Activated CD4-positive, alpha-beta T cell treated with anti-CD3 and anti-CD28 coated beads for 4 hours (primary cell): ENCODE results near the gene MAP6.
"Not testable (repeated sequence)": the region's sequence is repeated elsewhere in the genome, so short reads cannot be mapped to it uniquely, and the experiment has no call there.

ENCODE experiments used
- DNase-seq, 2 donors: peaks; one replicate each; pipeline ENCODE4 v3.0.0-alpha.2; 2020

The MAP6 gene

DNA sequence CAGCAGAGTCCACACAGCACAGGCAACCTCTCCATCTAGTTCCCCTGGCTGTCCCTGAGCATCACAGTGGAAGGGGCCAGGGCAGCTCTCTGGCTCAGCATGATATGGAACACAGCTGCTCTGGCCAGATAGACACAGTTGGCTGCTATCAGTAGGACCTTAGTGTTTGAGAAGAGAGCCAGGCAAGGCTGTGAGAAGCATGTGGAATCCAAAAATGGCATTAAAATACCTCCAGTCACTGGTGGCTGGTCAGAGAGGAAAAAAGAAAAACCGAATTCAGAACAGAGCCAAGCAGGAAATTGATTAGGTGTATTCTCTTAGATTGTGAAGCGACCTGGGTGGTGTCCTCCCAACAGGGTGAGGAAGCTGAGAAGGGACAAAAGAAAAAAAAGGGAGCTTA lies 78.9 kb downstream of the MAP6 start:
- no peak for DNase-seq

DNA sequence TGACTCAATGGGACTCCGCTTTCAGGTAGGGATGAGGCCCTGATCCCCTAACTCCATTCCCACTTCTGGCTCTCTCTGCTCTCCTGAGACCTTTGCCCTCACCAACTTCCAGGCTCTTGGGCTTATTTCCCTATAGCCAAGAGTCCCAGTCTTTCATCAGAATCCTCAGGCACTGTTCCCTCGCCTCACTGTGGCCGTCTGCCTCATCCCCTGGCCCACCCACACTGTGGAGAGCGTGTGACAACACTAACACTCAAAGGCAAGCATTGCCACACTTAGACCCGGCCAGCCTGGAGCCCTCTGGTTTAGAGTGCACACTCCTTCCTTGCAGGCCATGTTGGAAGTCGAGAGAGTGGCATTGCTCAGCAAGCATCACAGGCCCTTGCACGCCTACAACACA lies 79.8 kb downstream of the MAP6 start:
- DNase-seq = no peak

DNA sequence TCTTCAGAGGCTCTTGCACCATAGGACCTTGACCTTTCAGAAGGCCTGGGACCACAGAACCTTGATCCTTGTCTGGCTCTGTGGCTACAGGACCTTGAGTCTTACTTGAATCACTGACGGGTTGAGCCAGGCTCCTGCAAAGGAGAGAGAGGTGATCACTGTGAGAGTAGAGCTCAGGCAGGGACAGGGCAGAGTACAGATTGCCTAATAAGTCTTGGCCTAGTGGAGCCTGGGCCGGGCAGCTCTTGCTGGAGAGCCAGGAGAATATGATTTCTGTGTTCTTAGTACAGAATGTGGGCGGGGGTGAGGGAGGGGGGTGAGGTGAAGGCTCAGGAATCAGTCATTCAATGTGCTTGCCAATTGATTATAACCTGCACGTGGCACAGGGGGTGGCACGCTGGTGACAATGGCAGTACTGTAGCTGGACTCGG lies 80.8 kb downstream of the MAP6 start:
- no peak for DNase-seq

DNA sequence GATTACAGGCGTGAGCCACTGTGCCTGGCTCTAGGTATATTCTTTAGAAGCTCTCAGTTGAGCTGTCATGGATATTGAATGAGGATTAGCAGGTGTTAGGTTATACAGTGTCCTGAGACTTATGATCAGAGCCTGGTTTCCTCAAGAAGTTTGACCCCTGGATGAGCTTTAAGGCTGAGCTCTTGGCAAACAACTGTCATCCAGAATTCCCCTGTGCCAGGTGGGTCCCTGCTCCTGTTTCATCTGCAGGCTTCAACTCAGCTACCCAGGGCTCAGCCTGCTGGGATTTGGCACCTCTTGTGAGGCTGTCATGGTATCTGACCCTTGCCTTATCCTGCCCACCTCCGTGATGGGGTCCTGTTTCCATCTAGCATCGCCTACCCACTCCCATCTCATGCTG lies 82.4 kb downstream of the MAP6 start:
- no peak for DNase-seq

DNA sequence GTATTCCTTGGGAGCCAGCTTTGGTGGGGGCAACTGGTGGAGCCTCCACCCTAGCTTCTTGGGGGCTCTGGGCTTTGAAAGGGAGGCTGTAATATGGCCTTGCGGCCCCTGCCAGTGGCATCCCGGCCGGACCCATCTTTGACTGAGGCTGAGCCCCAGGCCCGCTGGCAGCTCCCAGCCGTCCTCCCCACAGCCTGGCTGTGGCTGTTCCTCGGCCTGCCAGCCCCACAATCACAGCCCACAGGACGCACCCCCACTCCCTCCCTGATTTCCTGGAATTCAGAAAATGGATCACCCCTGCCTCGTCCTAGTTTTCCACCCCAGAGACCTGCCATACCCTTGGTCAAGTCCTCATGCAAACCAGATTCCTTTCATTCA lies 83.6 kb downstream of the MAP6 start:
- no peak for DNase-seq

DNA sequence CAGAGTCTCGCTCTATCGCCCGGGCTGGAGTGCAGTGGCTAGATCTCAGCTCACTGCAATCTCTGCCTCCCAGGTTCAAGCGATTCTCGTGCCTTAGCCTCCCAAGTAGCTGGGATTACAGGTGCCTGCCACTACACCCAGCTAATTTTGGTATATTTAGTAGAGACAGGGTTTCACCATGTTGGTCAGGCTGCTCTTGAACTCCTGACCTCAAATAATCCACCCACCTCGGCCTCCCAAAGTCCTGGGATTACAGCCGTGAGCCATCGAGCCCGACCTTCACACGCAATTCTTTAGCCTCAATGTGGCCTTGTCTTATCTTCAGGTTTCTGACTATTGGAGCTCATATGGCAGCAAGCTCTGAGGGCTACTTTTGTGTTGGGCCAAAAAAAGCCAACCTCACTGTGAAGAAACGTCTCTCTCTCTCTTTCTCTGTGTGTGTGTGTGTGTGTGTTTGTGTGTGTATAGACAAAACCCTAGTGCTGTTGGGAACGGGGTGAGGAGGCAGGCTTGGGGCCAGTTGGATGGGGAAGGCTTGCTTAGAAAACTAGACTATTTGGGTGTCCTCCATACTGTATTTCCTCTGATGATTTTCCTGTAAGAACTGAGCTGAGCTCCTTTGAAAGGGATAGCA lies 84.1 kb downstream of the MAP6 start:
- not testable (repeated sequence) for DNase-seq

DNA sequence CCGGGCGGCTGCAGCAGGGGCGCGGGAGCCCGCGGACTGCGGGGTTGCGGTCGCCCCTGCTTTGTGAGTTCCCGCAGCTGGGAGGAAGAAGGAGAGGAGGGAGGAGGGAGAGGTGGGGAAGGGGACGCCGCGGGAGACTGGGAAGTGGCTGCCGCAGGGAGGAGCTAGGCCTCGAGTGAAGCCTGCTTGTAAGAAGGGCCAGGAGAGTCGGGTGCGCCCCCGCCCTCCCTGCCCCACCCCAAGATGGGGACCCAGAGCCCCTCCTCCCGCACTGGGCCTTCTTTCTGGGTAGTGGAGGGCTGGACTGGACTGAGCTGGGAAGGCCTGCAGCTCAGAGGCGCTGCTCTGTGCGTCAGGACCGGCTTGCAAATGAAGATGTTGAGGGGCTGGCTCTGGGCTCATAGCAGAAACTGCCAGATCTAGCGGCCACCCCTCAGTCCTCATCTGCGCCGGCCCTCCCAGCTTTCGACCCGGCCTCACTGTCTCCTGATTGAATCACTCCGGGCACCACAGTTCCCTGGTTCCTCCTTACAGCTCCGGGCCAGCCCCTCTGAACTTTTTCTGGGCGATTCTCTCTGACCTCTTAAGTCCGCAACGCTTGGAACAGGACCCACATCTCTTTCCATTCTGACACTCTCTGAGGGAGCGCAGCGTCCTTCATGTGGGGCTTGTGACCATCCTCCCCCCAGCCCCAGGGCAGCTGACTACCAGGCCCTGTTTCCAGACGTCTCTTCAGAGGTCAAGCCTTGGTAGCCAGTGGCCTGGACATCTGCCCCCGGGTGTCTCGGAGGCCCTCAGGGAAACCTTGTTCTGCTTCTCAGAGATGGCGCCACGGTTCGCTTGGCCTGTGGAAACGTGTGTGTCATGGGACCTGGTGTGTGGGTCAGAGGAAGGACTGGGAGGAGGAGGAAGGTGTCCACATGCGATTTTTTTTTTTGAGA lies 84.8 kb downstream of the MAP6 start:
- DNase-seq = no peak

DNA sequence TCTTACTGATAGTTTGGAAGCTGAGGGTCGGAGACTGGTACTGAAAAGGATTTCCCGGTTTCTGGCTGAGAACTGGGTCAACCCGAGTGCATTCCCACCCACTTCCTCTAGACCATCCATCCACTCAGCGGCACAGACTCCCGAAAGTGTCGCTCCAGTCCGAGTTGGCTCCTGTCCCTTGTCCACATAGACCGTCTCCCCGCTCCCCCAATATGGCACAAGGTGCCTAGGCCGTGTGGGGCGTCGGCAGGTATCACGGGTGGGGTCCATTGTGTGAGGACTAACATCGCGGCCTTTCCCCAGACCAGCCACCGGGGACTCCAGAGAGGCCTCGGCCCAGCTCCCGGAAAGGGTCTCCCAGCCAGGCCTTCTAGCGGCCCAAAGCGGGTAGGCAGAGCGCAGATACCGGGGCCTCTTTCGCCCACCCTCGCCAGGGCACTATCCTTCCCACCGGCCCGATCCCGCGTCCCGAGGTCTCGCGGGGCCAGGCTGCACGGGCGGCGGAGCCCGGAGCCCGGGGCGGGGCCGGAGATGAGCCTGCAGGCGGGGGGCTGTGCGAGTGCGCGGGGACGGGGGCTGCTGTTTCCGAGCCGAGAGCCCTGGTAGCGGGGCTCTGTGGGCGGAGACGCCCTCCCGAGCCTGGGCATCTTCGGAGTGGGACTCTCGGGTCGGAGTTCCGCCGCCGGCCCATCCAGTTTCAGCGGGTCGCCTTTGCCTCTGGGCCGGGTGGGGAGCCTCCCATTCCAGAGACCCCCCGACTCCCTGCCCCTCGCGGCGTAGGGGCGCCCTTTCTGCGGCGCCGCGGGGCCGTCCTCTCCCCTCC lies 85.7 kb downstream of the MAP6 start:
- DNase-seq = peak; percentile 53 to 63

DNA sequence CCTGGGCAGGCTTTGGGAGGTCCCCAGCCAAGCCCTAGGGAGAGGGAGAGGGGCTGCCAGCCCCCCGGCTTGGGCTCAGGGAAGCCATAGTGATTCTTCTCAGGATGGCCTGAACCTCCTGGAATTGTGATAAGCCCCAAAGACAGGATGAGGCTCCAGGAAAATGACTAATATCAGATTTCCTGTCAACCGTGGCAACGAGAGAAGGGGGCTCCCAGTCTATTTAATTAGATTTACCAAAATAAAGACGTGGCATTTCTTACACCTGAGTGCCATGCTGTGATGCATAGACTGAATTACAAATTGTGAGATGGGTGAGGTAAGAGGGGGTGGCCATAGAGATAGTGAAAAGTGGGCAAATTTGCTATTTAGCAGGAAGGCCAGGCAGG lies 86.3 kb downstream of the MAP6 start:
- DNase-seq = no peak

DNA sequence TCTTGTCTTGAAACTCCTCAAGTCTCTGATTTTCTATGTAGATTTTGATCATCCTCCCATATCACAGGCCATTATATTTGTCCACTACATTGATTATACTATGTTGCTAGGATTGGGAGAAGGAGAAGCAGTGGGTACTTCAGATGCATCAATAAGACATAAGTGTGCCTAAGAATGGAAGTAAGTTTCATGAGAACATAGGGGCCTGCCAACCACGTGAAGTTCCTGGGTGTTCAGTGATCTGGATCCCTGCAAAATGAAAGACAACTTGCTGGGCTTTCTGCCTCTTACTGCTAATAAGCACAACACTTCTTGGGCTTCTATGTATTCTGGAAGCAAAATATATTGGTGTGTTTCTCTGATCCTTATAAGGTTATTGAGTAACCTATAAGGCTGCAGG lies 89.0 kb downstream of the MAP6 start:
- no peak for DNase-seq

DNA sequence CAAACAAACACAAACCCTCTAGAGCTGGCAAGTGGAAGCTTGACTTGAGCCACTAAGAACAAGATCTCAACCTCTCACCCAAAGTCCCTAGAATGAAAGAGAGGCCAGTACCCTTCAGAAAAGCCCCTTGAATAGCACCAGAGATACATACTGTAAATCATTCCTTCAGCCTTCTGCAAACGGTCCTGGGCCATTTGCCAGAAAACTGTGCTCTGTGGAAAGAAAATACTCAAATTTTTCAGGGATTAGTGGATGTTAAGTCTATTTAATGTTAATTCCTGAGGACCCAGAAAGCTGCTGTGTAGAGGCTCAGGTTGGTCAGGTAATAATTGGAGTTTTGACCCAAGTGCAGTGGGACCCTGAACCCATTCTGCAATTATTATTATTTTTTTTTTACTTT lies 89.9 kb downstream of the MAP6 start:
- no peak for DNase-seq

DNA sequence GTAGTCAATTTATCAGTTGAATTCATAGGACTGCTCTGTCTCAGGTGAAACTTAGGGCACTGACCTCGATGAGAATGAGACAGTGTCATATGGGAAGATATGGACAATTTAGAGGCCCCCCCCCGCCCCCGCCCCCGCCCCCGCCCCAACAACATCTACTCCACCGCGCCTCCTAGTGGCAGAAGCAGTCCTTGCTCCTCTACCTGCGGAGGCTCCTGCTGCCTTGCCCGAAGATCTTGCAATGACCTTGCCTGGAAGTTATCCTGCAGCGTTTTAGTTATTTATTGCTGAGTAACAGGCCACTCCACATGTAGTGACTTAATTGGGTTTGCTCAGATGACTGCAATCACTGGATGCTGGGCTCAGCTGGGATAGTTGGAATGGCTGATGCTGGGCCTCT lies 91.6 kb downstream of the MAP6 start:
- peak; percentile 63 to 68 for DNase-seq

DNA sequence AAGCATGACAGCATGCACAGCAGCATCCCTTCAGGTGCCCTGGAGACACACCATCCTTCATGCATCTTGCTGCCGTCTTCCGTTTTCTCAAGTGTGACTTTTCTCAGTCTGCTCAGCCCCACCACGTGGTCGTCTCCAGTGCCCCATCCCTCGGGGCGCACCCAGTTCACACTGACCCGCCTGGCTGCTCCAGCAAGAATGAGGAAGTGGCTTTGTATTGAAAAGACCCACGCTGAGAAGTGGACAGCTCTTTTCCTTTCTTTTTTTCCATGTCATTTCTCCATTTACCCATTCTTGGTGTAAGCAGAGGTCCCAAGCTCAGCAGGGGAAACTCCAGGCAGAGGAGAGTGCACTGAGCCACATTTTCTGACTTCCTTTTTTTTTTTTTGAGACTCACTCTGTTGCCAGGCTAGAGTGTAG lies 92.3 kb downstream of the MAP6 start:
- no peak for DNase-seq

DNA sequence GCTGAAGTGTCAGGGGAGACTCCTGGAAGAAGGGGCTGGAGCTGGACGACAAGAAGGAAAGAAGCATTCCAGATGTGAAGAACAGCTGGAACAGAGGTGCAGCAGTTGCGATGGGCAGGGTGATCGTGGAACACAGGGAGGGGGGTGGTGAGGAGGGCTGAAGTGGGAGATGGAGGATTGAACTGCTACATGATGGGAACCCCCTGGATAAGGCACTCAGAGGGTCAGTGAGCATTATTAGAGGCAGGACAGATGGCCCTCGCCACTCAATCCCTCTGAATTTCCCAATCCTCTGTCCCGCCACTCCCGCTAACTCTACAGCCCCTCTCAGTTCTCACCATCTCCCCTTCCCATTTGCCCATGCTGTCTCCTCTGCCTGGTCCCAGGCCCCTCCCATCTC lies 92.8 kb downstream of the MAP6 start:
- DNase-seq = no peak

DNA sequence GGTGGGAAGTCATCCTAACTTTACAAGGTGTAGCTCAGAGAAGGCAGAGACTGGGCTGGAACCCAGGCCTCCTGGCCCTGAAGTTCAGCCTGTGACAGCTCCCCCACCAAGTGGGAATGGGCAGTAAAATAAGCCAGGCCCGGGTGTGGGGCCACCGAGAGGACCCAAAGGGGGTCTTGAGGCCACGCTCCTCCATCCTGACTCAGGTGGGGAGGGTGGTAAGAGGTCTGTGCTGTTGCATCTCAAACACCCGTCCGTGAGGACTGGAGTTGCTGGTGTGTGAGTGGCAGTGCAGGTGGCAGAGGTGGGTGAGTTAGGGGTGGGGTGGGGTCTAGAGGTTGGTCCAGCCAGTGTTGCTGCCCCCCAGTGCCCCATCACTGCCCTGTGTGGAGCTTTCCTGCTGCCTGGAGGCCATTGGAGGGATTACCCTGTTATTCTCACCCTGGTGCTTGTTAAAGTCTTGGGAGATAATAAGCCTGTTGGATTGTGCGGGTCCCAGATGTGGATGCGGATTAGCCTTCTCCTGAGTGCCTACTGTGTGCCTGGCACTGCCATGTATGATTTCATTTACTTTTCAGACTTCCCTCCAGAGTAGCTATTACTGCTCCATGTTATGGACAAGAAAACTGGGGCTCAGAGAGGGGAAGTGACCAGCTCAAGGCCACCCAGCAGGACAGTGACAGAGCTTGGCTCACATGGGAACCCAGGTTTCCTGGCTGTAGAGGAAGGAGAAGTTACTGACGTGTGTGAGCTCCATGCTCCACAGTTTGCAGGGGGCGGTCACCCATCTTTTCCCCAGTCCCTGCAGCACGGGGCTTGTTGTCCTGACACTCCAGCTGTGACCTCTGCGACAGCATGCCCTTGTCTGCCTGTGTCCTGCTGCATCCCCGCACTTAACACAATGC lies 93.9 kb downstream of the MAP6 start:
- DNase-seq = no peak

DNA sequence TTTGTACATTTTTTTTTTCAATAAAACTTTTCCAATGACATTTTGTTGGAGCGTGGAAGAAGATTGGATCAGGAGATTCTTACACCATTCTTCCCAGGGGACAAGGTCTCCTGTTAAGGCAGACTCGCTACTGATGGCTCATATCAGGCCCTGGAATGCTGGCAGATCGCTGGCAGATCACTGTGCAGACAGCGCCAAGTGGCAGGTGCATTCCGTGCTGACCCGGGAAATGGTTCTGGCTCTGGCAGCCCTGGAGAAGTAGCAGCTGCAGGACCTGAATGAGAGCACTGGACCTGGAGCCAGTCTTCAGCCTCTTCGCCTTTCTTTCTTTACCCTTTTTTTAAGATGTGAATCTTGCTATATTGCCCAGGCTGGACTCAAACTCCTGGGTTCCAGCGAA lies 96.1 kb downstream of the MAP6 start:
- no peak for DNase-seq

DNA sequence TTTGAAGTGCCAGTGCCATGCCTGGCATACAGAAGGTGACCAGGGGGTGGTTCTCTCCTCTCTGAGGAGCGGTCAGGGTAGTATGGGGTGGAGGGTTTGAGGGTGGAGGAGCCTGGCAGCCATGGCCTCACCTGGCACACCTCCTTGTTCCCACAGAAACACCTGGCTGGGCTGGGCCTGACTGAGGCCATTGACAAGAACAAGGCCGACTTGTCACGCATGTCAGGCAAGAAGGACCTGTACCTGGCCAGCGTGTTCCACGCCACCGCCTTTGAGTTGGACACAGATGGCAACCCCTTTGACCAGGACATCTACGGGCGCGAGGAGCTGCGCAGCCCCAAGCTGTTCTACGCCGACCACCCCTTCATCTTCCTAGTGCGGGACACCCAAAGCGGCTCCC lies 97.2 kb downstream of the MAP6 start:
- no peak for DNase-seq

DNA sequence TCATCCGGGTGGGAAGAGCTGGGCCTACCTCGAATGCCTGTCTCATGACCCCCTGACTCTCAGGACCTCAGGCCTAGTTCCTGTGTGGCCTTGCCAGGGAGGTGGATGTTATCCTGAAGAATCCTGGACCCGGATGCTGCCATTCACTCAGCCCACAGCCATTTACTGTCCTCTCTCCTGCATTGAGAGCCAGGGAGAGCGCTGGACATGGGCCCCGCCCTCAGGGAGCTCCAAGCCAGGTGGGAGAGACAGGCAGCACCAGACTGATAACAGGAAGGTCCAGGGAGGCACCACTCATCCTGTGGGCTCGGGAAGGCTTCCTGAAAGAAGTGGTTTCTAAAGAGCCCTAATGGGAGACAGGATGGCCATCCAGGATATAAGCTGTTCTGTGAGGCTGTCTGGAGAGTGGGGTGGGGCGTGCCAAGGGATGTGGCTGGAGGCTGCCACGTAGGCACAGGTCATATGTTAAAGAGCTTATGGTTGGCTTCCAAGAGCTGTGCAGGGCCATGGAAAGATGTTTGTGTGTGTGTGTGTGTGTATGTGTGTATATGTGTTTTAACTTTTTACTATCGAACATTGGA lies 98.2 kb downstream of the MAP6 start:
- DNase-seq = no peak

DNA sequence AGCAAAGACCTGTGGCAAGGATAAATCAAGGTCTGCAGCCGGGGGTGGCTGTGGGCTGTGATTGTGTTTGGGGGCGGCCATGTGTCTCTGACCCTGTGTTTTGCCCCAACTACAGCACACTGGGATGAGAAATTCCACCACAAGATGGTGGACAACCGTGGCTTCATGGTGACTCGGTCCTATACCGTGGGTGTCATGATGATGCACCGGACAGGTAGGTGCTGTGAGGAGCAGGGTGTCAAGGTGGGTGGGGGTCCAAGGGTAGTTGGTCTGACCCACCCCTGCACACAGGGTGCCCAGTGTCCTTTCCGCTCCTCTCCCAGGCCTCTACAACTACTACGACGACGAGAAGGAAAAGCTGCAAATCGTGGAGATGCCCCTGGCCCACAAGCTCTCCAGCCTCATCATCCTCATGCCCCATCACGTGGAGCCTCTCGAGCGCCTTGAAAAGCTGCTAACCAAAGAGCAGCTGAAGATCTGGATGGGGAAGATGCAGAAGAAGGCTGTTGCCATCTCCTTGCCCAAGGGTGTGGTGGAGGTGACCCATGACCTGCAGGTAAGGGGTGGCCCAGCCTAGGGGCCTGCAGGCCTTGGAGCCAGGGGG lies 100.1 kb downstream of the MAP6 start:
- no peak for DNase-seq

DNA sequence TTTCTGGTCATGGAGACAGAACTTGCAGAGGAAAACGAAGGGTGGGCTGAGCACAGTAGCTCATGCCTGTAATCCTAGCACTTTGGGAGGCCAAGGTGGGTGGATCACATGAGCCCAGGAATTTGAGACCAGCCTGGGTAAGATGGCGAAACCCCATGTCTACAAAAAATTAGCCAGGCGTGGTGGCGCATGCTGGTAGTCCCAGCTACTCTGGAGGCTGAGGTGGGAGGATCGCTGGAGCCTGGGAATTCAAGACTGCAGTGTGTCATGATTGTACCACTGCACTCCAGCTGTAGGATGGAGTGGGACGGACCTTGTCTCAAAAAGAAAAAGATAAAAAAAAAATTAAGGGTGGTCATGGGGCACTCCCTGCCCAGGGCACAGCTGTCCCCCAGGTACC lies 100.9 kb downstream of the MAP6 start:
- no peak for DNase-seq

DNA sequence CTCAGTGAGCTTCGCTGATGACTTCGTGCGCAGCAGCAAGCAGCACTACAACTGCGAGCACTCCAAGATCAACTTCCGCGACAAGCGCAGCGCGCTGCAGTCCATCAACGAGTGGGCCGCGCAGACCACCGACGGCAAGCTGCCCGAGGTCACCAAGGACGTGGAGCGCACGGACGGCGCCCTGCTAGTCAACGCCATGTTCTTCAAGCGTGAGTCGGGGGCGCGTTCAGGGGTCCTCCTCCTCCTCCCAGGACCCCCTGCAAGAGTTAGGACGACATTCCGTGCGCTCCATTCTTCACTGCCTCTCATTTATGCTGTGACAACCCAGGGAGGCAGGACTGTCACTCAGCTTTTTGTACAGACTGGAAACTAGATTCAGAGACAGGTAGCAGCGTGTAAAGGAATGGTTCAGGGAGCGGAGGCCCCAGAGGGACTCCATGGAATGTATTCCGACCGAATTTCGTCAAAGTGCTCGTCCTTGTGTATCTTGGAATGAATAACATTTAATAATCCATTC lies 102.0 kb downstream of the MAP6 start:
- DNase-seq = no peak
